K562 (cell line): ENCODE results near the gene SORCS1. TPM values are rescaled to one million over a fixed set of nuclear protein-coding genes. Genes with fewer than 3 reads are reported as not detected.
A peak's percentile ranks its signal among the peaks of the same experiment; 100 is the strongest.

Experiments used
- ATAC-seq: fragments of 200-7000 bp; cut with Tn5 transposase; 3 replicates; pipeline ENCODE4 v1.9.1; 2020; ENCODE audit warnings: moderate library complexity
- BruUV-seq: library from RNA; stranded (reverse); fragments of 400-500 nt; replicated peaks from 2 replicates; lab custom pipeline; 2021; lab: Mats Ljungman, UMichigan
- CTCF ChIA-PET: fragments of 300-600 bp; formaldehyde crosslinking; extraction: SDS; loops from one replicate; lab custom pipeline; 2021; ENCODE audit warnings: low intra/inter-chr PET ratio; lab: Yijun Ruan, JAX
- POLR2A ChIA-PET: fragments of 300-600, 350-650 bp; sonication (Branson Sonifier 250); formaldehyde crosslinking; extraction: SDS; loops from one replicate; lab custom pipeline; 2021; ENCODE audit warnings: antibody characterized with exemption, inconsistent platforms; lab: Yijun Ruan, JAX
- DNase-seq, 4 experiments: peaks; one replicate each; pipeline versions ENCODE4 v3.0.0 to v3.0.0-alpha.2; 2011 to 2018; ENCODE audit warnings: low spot score in 3 of 4, mixed read lengths in 3 of 4; ENCODE audit errors: extremely low read depth in 1 of 4
- FAIRE-seq: peaks from 2 replicates; lab custom pipeline; 2011; peaks lifted over from hg19 to GRCh38; lab: Jason Lieb, UNC
- H2AFZ ChIP-seq: 2 replicates; pipeline ENCODE4 v1.6.0; 2011; ENCODE audit warnings: low read depth, low read length, control low read depth, inconsistent platforms
- H3K27ac ChIP-seq: fragments of 200-600 bp; 3 replicates; pipeline ENCODE4 v1.8.0; 2011; ENCODE audit warnings: low read depth, mild to moderate bottlenecking, control low read depth, inconsistent platforms, low read length, moderate library complexity, mixed read lengths; ENCODE audit errors: extremely low read depth
- H3K27me3 ChIP-seq, 2 experiments: fragments of 300-600 bp in 1 of 2; 2 replicates in 1 of 2; 3 replicates in 1 of 2; pipeline versions ENCODE4 v1.6.0 to v1.8.0; 2011; ENCODE audit warnings: inconsistent platforms in 2 of 2, low read length in 2 of 2, mild to moderate bottlenecking in 1 of 2, mixed read lengths in 1 of 2, moderate library complexity in 1 of 2; ENCODE audit not compliant: control insufficient read depth in 2 of 2, insufficient read depth in 2 of 2
- H3K36me3 ChIP-seq: fragments of 300-600 bp; 3 replicates; pipeline ENCODE4 v1.8.0; 2011; ENCODE audit warnings: mild to moderate bottlenecking, low read length, inconsistent platforms; ENCODE audit not compliant: control insufficient read depth, insufficient read depth
- H3K4me1 ChIP-seq, 2 experiments: fragments of 200-600 bp in 1 of 2; replicated peaks in 1 of 2; 2 replicates in 1 of 2; 3 replicates in 1 of 2; pipeline versions ENCODE4 v1.5.1 to v1.8.0; 2011; ENCODE audit warnings: inconsistent platforms in 2 of 2, low read length in 2 of 2, mild to moderate bottlenecking in 1 of 2, mixed read lengths in 1 of 2, moderate library complexity in 1 of 2; ENCODE audit not compliant: control insufficient read depth in 2 of 2, insufficient read depth in 2 of 2
- H3K4me2 ChIP-seq: 2 replicates; pipeline ENCODE4 v1.6.1; 2011; ENCODE audit warnings: low read length, control low read depth, inconsistent platforms, mixed read lengths; ENCODE audit not compliant: insufficient read depth
- H3K4me3 ChIP-seq: fragments of 200-600 bp; sonication (generic), shearing (Covaris generic); 2 replicates; pipeline ENCODE4 v1.5.1; 2016; ENCODE audit warnings: control low read depth, inconsistent platforms
- H3K79me2 ChIP-seq: fragments of 200-600 bp; 3 replicates; pipeline ENCODE4 v1.8.0; 2011; ENCODE audit warnings: low read length, inconsistent platforms; ENCODE audit not compliant: control insufficient read depth, insufficient read depth
- H3K9ac ChIP-seq, 2 experiments: 2 replicates each; pipeline versions ENCODE4 v1.6.0 to v1.6.1; 2011; ENCODE audit warnings: low read depth in 2 of 2, low read length in 2 of 2, control low read depth in 1 of 2, inconsistent platforms in 1 of 2, mild to moderate bottlenecking in 1 of 2, mixed read lengths in 1 of 2; ENCODE audit not compliant: insufficient read depth in 1 of 2
- H3K9me1 ChIP-seq: one replicate; pipeline ENCODE4 v1.6.0; 2011; ENCODE audit warnings: inconsistent platforms, mild to moderate bottlenecking, low read length, moderate library complexity; ENCODE audit not compliant: control insufficient read depth, insufficient read depth
- H3K9me3 ChIP-seq: replicated peaks from 2 replicates; pipeline ENCODE4 v1.5.1; 2011; ENCODE audit warnings: low read depth, low read length, inconsistent platforms; ENCODE audit not compliant: control insufficient read depth, insufficient read depth
- H4K20me1 ChIP-seq: replicated peaks from 2 replicates; pipeline ENCODE4 v1.6.1; 2011; ENCODE audit warnings: low read length, inconsistent platforms, mixed read lengths; ENCODE audit not compliant: control insufficient read depth, insufficient read depth
- KAT2B ChIP-seq: IDR thresholded peaks from one replicate; pipeline ENCODE4 v1.6.1; 2012; ENCODE audit warnings: low read depth, mild to moderate bottlenecking, control low read depth, inconsistent platforms, low read length, moderate library complexity
- NFIC ChIP-seq: fragments of 450-650 bp; IDR thresholded peaks from 2 replicates; pipeline ENCODE4 v1.6.1; 2017; ENCODE audit warnings: mild to moderate bottlenecking, inconsistent platforms
- ZKSCAN8 ChIP-seq: fragments of 200-800 bp; sonication (Bioruptor generic); IDR thresholded peaks from 2 replicates; pipeline ENCODE4 v1.6.1; 2016; ENCODE audit warnings: missing genetic modification characterization, missing compliant biosample characterization
- WGBS: fragments of 100-300 bp; shearing (Covaris generic); methylation state at CpG from one replicate; pipeline ENCODE4 v1.1.6; 2016; ENCODE audit warnings: low coverage, mixed read lengths; ENCODE audit not compliant: insufficient coverage; ENCODE audit errors: missing lambda C conversion rate; 5-methylcytosine and 5-hydroxymethylcytosine counted together
- in situ Hi-C: fragments of 300-500 bp; cut with MboI; formaldehyde crosslinking; loops from 4 replicates; pipeline ENCODE4 v1.15.0; 2018; ENCODE audit warnings: inconsistent platforms, mixed read lengths
- intact Hi-C: fragments of 100-400 bp; cut with micrococcal nuclease; formaldehyde crosslinking; loops from 2 replicates; pipeline ENCODE4 v1.14.2; 2022
- polyA plus RNA-seq, 8 experiments: library from polyadenylated mRNA; depleted of rRNA in 4 of 8; stranded (reverse) in 5 of 8; unstranded in 3 of 8; fragments of >200 nt; fragmentation: Nextera tagmentation in 2 of 8; fragmentation: Illumina TruSeq in 1 of 8; extraction: Ambion mirVana in 2 of 8; extraction: Trizol in 1 of 8; gene quantifications; 2 replicates each; pipeline versions ENCODE4 v1.2.1 to v1.2.3, GENCODE V29; 2011 to 2014; ENCODE audit warnings: inconsistent platforms in 1 of 8, missing spikeins in 1 of 8
- total RNA-seq, 7 experiments: library from RNA; depleted of rRNA in 6 of 7; stranded (reverse); fragments of >200 nt in 6 of 7; fragmentation: Illumina TruSeq in 2 of 7; extraction: Trizol in 2 of 7; gene quantifications; 2 replicates each; pipeline versions ENCODE4 v1.2.1 to v1.2.3, GENCODE V29; 2011 to 2021; ENCODE audit warnings: low replicate concordance in 1 of 7

The SORCS1 gene
- total and polyA plus RNA-seq, 9 of the 15 experiments (the other 6 are each of a cell fraction or from before 2014, with no cell fraction given) = 1.5 to 3.9 (median 2.7) TPM

GRCh38 chr10:107033799-107034422 lies 130.6 kb downstream of the SORCS1 start:
- Histone ChIP-seq H3K4me1 (peaks cover 6 to 33% of the 10 kb centered on the region in 2 experiments), H3K27me3 (no peaks in the 10 kb centered on the region), H3K4me2 (no peak overlapping the region), H3K79me2 (peaks cover 37% of the 10 kb centered on the region), H2AFZ (peak overlapping the region; percentile 79), H4K20me1 (no peaks in the 10 kb centered on the region), H3K27ac (no peak overlapping the region; the same call in 2 of the 3 replicates)
- no peak for ATAC-seq
- intact Hi-C loops = no loop called here
- BruUV-seq = no TSS peak
- POLR2A ChIA-PET = interaction anchor here (0.8 to 2.8 kb wide), 3 partner anchors 10 to 25 kb away, joined by 3 to 9 read pairs (median 5); no protein-coding TSS in a partner anchor
- TF ChIP-seq KAT2B = no peak
- no peak for TF ChIP-seq ZKSCAN8 (CRISPR knock-in tag)
- peak; percentile 71 for TF ChIP-seq NFIC
- TF ChIP-seq, all 486 proteins: peak for 1
- Histone ChIP-seq H3K9me1 (no peaks in the 10 kb centered on the region), H3K9me3 (no peaks in the 10 kb centered on the region), H3K36me3 (no peaks in the 10 kb centered on the region; the same call in 2 of the 3 replicates), H3K4me3 (no peak overlapping the region), H3K9ac (no peak overlapping the region)
- FAIRE-seq (peak; percentile 23), DNase-seq (no peak)
- in situ Hi-C loops = no loop called here
- CTCF ChIA-PET = no interaction called here
- WGBS = 59% methylated on average over 5 of the region's 5 CpGs
